Activated CD4-positive, CD25-positive, alpha-beta regulatory T cell (primary cell): ENCODE results near the gene TRPV5.

Experiments used
- DNase-seq, 4 experiments: peaks; one replicate each; lab custom pipeline; 2025; lab: John Stamatoyannopoulos, UW

Gene TRPV5

DNA sequence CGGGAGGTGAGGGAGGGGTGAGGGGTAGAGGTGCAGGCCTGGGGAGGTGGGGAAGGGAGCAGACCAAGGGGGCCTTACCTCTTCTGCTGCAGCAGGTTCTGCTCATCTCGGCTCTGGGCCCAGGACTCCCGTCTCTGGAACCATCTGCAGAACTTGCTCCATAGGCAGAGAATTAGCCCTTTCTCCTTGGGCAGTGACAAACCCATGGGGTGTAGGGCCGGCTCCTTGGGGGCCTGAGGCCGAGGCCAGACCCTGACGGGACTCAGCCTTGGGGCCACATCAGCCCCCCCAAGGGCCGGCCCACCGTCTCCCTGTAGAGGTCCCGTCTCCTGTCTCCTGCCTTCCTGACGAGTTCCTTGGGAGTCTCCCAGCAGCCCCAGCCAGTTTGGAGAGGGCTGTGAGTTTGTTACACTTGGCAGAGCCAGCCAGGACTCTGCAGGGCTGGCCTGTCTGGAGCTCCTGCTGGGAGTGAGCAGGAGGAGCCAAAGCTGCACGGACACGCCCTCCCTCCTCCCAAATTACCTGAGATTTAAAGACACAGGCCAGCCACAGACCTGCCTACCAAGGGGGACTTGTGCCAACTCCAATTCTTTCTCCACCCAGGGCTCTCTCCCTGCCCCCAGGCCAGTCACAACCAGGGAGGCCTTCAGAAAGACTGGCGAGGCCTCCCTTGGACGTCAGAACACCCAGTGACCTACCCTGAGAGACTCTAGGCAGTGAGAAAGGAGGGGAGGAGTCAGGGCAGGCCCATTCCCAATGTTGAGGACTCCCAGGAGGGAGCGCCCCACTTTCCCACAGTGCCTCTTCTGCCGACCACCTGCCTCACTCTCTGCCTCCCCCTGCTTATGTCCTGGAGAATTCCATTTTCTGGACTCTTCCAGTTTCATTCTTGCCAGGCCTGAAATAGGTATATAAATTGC lies 48.0 kb downstream of the TRPV5 start, which contains the start of gene TRPV6:
Gene TRPV6 (minus strand): TSS at position 435 of the 920 bp plus-strand sequence.
- no peak for DNase-seq

DNA sequence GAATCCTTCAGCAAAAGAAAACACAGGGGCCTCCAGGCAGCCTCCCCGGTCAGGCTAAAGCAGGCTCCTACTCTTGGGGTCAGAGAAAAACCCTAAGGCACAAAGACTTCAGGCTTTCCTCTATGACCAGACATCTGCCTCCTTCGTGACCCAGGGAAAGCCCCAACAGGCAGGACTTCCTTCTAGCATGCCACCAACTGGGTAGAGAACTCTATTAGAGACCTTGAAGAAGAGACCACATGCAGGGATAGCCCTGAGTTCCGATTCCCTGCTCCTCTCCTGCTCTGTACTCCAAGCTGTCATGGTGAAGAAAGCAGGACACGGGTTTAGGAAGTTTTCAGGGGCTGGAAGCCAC lies 49.3 kb downstream of the TRPV5 start:
- DNase-seq = no peak

DNA sequence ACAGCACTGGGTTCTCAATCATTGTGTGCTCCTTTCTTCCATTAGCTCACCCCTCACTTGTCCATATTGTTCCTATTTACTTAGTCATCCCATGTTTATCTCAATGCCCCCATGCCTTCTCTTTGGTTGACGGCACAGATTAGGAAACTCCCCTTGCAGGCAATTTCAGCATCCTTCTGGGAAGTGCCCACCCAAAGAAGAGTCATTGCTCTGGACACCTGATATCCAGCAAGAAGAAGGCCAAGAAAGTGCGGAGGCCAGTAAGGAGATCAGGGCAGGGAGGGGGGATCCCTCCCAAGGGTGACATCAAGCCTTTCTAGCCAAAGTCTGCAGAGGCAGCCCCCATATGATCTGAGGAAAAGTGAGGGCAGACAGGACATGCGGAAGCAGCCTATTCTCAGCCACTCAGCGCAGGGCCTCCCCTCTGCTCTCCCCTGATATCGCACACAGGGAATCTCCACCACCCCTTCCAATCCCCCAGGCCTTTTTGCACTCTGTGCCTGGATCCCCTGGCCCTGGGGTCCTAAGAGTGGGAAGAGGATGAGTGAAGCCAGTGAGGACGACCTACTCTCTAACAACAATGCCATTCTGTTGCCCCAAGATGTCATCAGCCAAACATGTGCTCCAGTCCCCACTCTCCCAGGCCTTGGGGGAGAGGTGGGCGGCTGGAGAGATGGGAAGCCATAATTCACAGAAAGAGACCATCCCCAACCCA lies 49.8 kb downstream of the TRPV5 start:
- DNase-seq = no peak

DNA sequence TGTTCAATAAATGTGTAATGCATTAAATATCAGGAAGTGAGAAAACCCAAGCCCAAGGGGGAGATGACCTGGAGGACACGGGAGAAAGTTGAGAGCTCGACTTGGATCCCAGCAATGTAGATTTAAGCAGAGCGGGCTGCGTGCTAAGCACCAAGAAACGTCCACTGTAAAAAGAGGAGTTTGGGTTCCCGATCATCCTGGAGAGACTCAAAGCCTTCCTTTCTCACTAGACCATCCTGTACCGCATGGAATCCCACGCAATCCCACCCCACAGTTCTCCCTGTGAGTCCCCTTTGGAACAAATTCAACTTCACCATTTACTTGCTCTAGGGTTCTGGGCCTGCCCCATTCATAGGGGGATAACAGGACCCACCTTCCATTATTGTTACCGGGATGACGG lies 50.4 kb downstream of the TRPV5 start:
- DNase-seq = no peak

DNA sequence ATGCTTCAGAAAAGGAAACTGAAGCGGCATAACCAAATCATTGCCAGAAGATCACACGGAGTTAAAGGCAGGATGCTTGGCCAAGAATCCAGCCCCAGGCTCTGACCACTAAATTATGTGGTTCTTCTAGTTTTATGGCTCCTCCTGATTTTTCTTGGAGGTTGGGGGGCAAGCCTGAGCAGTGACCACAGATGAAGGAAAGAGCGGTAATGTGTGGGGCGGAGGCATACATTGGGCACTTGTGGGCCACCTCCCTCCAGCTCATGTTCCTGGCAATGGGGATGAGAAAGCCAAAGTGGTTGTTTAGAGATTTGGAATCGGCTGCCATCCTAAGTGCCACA lies 51.2 kb downstream of the TRPV5 start:
- DNase-seq = no peak

DNA sequence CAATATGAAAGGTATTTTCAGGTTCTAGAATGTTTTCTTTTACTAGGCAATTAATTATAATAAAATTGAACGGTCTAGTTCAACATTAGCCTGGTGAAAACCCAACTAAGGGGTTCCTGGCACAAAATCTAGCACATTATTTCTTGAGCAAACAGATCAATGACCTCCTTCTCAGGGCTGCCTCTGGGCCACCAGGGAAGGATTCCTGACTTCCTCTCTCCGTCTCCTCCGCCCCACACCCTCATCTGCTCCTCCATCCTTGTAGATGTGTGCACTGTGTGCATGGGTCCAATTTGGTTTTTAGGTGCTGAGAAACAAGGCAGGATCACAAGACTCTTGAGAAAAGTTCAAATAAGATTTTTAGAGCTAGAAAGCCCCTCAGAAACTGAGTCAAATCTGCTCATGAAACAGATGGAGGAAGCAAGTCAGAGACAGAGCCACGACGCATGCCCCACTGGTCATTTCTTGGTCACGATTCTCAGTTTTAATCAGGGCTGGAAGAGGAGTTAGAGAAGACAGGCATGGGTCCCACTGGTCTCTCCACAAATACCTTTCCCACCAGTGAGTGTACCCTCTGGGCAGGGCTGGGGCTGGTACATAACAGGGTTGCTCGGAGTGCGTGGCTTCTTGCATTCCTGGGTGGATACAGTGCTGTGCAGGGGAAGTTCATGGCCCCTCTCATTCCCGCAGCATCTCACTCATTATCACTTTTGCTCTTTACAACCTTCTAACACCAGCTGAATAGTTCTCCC lies 51.8 kb downstream of the TRPV5 start:
- no peak for DNase-seq

DNA sequence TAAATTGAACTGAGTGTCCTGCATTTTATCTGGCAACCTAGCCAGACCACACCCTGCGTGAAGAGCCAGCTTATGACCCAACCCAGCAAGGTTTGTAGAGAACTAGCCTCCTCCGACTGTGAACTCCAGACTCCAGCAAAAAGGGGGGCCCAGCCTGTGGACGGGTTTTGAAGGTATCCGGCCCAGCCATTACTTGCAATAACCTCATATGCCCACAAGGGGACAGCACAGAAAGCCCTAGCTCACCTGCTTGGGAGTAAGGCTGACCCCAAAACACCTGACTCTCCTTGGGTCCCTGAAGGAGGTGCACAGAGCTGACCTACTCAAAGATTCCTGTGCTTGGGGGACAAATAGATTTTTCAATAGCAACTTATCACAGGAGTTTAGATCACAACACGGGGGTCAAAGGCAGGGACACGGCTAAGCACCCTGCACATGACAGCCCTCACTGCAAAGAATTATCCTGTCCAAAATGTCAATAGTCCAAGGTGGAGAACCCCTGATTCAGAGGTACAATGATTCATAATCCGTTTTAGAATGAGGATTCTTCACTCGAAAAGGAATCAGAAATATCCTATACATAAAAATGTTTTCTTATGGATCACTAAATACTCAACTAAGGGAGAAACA lies 52.6 kb downstream of the TRPV5 start:
- peak in 2 of 4 experiments; percentile 3 to 13 for DNase-seq

DNA sequence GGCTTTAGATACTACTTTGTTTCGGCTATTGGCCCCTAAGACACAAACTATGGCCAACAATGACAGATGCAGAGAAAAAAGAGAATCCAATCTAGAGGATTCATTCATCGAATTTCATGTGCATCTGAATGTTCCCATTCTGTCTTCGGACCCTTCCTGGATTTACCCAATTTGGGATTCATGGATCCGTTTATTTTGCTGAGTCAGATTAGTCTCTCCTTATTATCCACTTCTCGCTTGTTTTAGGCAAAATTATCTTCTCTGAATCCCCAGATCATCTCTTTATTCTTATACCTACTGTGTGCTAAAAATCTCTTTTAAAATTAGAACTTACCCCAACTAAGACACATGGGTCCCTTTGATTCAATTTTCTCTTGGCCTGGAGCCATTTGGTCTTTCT lies 54.5 kb downstream of the TRPV5 start:
- no peak for DNase-seq

DNA sequence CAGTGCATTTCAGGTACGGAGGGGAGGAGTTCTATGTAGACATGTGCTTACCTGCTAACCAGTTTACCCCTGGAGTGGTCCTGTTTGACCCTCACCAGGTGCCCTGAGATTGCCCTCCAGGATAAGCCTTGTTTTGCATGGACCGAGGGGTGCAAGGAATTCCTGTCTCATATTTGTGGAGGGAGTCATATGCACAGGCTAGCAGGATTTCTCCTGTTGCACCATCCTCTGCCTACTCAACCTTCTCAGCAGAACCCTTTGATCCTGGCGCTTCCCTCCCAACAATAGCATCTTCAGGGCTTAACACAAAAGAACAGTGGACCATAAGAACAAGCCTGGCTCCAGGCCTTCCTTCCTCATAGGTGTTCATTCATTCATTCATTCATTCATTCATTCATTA lies 55.2 kb downstream of the TRPV5 start:
- DNase-seq = no peak

DNA sequence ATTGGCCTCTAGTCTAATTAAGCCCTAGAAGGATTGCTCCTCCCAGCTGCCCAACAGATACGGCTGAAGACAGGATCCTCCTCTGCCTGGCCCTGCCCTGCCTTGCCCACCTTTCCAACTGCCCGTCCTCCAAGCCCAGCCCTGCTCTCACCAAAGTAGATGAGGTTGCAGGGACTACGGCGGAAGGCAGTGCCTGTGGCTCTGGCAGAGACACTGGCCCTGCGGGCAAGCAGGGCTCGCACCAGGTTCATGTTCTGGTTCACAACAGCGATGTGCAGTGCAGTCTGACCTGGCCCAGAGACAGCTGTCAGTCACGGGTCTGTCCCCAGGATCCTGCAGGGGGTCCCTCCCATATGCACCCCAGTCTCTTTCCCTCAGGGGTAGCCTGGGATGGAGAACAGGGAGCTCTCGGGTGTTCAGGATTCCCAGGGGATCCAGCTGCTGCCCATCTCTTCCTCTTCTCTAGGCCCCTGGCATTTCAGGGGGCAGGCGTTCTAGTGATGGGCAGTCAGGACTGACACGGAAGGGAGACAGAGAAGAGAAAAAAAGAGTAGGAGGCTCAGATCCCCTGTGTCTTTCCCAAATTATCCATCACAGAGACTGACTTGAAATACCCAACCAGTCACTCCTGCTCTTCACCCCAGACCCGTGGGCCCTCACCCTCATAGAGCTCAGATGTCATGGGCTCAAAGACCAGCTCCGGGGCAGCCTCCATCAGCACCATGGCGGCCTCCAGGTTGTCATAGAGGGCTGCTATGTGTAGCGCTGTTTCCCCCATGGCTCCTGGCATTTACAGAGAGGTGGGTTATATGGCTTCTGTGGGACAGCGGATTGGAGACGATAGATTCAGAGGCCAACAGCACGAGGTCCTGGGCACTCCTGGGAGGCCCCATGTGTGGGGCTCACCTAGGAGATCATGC lies 56.3 kb downstream of the TRPV5 start:
- no peak for DNase-seq

DNA sequence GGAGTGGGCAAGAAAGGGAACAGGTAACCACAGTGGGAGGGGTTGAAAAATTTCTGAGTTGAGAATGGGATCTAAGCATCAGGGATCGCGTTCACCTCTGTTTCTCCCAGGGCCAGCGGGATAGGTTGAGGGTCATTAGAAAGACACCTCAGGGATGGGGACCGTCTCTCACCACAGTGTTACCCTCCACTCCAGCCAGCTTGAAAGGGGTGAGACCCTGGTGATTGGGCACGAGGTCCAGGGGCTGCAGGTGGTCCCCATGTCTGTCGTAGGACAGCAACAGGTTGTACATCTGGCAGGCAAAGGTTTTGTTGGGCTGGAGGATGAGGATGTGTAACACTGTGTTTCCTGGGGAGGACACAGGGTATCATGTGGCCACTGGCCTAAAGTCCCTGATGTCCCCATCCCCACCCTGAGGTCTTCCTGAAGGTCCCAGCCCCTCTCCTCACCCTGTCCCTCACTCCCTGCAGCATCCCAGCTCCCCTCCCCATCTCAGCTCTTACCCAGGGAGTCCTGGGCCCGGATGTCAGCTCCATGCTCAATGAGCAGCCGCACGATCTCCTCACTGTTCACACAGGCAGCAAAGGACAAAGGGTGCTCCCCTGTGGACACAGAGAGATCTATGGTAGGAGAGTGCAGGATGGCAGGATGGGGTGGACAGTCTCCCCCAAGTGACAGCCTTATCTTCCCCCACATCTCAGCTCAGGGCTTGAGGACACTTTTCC lies 57.1 kb downstream of the TRPV5 start:
- DNase-seq = no peak

DNA sequence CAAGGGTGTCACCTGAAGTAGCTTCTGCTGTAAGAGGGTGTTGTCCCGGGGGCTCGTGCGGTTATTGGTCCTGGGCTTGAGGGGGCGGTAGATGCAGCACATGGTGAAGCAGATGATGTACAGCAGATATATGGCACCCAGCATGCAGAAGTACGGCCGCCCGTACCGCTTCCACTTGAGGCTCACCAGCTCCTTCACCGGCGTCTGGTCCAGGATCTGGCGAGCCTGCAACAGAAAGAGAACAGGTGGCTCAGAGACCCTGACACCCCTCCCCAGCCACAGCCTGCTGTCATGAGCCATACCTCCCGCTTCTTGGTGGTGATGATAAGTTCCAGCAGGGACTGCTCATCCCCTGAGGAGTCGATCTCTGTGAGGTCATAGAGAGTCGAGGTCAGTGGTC lies 58.1 kb downstream of the TRPV5 start:
- no peak for DNase-seq

DNA sequence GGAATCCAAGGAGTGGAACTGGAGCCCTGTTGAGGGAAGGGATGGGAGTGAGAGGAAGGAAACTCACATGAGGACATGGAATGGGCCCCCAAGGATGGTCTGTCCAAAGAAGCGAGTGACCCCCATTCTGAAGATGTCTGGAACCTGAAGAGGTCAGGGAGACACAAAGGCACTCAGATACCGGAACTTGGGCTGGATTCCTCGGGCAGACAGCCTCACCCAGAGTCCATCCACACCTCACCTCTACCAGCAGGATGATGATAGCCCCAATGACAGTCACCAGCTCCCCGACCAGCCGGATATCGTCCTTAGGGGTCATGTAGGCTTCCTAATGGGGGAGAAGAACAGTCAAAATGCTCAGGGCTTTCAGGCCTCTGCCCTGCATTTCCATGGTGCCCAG lies 58.7 kb downstream of the TRPV5 start:
- DNase-seq = no peak

DNA sequence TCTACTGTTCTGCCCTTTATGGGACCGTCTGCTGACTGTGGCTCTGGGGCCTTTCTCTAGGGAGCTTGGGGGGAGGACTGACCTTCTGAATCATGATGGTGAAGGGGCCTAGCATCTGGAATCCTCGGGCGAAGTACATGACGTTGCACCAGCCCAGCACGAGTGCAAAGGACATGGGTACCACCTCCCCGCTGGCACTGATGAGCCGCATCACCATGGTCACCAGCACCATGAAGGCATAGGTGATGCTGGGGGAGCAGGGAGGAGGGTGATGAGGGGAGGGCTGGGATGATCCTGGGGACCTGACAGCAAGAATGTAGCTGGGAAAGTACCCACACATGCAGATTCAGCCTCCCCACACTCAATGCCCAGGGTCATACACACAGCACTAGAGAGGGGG lies 59.1 kb downstream of the TRPV5 start:
- no peak for DNase-seq

DNA sequence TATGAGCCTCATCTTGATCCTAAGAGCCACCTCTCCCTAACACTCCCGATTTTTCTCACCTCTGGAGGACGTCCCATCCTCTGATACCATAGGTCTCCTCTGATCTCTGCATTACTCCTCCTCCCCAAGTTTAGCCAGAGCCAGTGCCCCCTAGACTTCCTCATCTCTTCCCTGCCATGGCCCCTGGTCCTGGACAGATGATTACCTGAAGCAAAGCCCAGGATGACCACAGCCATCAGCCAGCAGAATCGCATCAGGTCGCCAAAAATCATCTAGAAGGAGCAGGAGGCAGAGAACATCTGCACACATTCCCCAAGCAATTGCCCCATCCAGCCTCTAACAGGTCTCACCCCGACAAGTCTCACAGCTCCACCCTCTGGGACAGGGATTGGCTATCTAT lies 59.7 kb downstream of the TRPV5 start:
- DNase-seq = no peak

DNA sequence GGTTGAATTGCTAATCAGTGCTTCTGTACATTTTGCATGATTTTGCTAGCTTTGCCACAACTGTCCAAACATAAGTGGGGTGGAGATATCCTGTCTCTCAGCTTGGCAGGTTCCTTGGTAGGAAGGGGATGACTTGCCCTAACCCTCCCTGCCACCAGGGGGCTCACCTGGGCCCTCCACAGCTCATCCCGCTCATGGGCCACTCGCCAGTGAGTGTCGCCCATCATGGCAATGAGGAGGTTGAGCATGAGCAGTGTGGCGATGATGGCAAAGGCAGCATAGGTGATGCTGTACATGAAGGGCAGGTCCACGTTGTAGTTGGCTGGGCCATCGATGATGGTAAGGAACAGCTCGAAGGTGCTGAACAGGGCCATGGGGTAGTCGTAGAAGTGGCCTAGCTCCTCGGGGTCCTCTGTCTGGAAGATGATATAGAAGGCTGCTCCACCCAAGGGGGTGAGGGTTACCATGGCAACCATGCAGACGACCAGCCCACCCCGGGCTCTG lies 60.2 kb downstream of the TRPV5 start:
- no peak for DNase-seq

DNA sequence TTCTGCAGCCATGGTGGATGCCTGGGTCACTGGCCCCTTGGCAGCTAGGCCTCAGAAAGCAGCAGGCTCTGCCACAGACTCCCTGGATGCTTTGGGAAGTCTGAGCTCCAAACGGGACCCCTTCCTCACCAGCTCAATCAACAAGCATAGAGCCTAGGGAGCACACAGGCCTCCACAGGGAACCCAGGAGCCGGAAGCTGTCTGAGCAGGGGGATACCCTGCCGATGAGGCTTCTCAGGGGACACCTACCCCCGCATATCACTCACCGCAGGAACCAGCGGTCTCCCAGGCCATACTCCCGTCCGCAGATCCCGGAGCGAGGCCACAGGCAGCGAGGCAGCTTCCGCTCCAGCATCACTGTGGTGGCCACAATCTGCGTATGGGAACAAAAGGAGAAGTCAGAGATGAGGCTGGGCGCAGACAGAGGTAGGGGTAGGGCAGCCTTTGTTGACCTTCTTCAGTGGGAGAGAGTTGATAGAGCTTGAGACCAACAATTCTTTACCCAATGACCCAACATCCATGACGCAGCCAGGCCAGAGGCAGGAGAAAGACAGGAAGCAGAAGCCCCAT lies 61.4 kb downstream of the TRPV5 start:
- no peak for DNase-seq

DNA sequence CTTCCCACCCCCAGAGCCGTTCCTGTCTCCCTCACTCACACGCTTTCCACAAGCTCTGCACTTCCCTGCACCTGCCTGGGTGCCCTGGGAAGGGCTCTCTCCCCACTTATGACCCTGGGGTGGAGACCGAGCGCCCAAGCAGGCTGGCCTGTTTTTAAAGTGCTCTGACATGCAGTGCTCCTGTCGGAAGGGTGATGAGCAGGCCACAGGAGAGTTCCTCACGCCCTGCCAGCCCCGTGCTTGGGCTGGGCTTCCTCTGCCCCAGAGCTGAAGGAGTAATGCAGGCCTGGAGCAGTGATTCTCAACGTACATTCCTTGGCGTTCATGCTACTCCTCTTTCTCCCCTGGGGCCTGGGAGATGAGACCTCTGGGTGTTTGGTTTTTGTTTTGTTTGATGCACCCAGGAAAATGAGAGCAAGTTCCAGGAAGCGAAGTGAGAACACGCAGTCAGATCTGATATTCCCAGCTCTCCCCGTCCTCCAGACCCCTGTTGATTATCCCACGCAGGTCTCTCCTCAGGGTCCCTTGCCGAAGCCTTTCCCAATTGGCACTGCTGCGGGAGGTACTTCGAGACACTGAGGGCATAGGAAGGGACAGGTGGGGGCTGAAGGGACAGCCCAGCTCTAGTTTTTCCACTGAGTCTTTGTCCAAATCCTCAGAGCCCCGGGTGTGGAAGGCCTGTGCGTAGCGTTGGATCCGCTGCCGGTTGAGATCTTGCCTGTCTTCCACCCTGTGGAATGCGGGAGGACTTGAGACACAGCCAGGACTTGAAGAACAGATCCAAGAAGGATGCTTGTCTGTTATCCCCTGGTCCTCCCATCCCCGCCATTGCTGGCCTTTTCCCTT lies 62.1 kb downstream of the TRPV5 start:
- no peak for DNase-seq
